SHP77 treated with DMSO at 0.1 percent for 48 hours (cell line): ENCODE data around the gene DEFB131A.
"Not testable (repeated sequence)": the region's sequence is repeated elsewhere in the genome, so short reads cannot be mapped to it uniquely, and the experiment has no call there.

Experiments
- DNase-seq: peaks from one replicate; lab custom pipeline; 2025; lab: John Stamatoyannopoulos, UW

Gene DEFB131A, protein sequence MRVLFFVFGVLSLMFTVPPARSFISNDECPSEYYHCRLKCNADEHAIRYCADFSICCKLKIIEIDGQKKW

GRCh38 chr4:9444114-9444513 lies at the start of gene DEFB131A:
DEFB131A (plus strand) TSS chr4:9444414; CDS start chr4:9444534, 120 bp downstream.
- DNase-seq: not testable (repeated sequence)

DNA sequence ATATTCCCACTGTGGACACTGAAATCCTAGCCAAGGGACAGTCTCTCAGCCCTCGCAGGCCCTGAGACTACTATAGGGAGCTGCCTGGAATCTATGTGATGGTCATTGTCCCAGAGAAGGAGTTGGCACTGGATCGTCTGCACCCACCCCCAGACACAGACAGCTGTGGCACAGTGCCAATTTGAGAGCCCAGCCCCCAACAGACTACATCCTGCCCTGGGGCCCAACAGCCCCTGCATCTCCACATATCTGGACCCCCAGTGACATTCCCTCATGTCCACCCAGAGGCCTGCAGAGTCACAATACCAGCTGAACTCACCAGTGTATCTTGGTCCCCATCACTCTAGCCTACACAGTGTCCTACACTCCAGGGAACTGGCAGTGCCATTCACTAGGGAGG lies 38.4 kb upstream of the DEFB131A start:
- not testable (repeated sequence) for DNase-seq

GRCh38 chr4:9406491-9406890 lies 37.7 kb upstream of the DEFB131A start:
- not testable (repeated sequence) for DNase-seq

GRCh38 chr4:9409793-9410192 lies 34.4 kb upstream of the DEFB131A start:
- no peak for DNase-seq

DNA sequence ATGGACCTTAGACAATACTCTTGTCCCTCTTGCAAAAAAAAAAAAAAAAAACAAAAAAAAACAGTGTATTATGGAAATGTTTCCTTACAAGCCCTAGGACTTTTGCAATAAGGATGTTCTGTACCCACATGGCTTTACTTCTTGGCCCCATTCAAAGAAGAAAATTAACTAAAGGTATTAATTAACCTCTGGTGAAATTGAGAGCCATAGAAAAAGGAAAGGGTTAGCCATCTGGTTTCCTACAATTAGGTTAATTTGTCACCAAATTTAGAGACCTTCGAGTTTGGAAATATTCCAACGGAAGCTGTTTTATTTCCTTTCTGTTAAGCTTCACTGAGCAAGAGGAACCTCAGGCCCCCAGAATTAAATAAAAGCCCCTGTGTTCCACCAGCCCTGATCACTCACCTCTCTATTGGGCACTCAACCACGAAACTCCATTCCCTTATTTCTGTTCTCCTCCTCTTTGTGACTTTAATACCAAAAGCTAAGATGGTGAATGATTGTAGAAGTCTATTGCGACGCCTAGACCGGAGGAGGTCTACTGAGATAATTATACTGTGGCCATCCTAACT lies 22.2 kb upstream of the DEFB131A start:
- not testable (repeated sequence) for DNase-seq

DNA sequence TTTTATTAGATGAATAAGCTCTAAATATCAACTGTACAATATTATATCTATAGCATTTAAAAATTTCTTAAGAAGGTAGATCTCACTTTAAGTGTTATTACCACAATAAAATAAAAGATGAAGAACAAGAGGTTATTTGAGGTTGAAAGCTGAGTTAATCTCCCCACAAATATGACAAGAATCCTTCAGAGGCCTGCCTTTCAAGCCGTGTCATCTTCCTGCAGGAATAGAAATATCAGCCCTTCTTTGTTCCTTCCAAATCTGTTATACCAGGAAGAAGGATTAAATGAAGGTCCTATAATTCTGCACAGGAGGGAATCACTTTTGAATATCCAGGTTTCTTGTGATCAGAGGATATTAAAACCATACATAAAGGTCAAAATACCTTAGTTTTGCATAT lies 18.3 kb upstream of the DEFB131A start:
- not testable (repeated sequence) for DNase-seq

- DNase-seq: not testable (repeated sequence)
Measured at GRCh38 chr4:9430061-9430460, 14.2 kb upstream of the DEFB131A start.

DNA sequence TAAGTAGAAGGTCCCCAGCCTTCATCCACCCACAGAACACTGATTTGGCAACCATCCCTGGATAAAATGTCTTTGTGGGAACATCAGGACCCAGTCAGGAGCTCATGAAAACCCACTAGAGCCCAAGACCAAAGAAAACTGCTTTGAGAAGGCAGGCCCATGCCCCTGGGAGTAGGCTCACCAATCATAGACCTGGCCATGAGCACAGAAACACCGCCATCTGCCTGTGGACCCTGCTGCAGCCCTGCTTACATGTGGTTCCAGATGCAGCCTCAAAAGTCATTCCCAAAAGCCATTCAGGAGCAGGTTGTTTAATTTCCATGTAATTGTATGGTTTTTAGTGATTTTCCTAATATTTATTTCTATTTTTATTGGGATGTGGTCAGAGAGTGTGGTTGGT lies 10.9 kb upstream of the DEFB131A start:
- not testable (repeated sequence) for DNase-seq

- not testable (repeated sequence) for DNase-seq
Measured at GRCh38 chr4:9436728-9437127, 7.5 kb upstream of the DEFB131A start.

- not testable (repeated sequence) for DNase-seq
Measured at GRCh38 chr4:9442355-9442754, 1.9 kb upstream of the DEFB131A start.

DNA sequence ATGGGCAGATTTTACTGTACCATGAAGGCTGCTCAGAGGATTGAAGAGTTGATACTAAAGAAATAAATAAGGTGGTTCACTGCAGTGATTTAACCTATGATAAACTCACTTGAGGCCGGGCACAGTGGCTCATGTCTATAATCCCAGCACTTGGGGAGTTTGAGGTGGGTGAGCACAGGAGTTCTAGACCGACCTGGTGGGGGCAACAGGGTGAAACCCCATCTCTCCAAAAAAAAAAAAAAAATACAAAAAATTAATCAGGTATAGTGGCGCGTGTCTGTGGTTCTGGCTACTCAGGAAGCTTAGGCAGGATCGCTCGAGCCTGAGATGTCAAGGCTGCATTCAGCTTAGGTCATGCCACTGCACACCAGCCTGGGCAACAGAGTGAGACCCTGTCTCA lies 467 bp downstream of the DEFB131A start:
- not testable (repeated sequence) for DNase-seq

GRCh38 chr4:9452251-9452650 lies 8.0 kb downstream of the DEFB131A start:
- not testable (repeated sequence) for DNase-seq

DNA sequence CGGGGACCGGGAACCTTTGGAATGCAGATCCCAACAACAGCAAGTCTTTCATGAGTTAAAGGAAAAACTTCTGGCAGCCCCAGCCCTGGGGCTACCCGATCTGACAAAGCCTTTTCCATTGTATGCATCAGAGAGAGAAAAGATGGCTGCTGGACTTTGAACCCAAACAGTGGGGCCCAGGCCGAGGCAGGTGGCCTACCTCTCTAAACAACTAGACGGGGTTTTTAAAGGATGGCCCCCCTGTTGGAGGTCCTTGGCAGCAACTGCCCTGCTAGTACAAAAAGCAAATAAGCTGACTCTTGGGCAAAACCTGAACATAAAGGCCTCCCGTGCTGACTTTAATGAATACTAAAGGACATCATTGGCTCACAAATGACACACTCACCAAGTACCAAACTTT lies 10.1 kb downstream of the DEFB131A start:
- DNase-seq: not testable (repeated sequence)

GRCh38 chr4:9455046-9455445 lies 10.8 kb downstream of the DEFB131A start:
- DNase-seq: not testable (repeated sequence)

DNA sequence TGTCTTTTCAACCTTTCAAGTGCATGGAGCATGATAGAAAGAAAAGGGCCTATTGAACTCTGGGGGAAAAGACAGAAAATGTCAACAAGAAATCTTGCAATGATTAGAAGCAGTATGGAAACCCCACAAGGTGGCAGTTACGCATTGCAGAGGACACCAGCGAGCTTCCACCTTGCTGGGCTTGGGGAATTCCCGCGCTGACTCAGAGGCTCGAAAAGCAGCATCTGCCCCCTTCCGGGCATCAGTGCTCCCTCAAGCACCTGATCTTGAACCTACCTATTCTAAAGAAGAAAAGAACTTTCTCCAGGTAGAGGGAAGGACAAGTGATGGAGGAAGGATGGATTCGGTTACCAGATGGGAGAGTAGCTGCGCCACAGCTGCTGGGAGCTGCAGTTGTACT lies 35.3 kb downstream of the DEFB131A start:
- DNase-seq: not testable (repeated sequence)

DNA sequence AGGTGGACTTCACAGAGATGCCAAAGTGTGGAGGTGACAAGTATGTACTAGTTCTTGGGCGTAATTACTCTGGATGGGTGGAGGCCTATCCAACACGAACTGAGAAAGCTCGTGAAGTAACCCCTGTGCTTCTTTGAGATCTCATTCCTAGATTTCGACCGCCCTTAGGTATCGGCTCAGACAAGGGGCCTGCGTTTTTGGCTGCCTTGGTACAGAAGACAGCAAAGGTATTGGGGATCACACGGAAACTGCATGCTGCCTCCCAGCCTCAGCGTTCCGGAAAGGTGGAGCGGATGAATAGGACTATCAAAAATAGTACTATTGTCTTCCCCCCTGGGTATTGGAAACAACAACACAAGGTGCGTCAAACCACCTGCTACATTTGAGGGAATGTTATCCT lies 35.9 kb downstream of the DEFB131A start:
- DNase-seq: not testable (repeated sequence)

DNA sequence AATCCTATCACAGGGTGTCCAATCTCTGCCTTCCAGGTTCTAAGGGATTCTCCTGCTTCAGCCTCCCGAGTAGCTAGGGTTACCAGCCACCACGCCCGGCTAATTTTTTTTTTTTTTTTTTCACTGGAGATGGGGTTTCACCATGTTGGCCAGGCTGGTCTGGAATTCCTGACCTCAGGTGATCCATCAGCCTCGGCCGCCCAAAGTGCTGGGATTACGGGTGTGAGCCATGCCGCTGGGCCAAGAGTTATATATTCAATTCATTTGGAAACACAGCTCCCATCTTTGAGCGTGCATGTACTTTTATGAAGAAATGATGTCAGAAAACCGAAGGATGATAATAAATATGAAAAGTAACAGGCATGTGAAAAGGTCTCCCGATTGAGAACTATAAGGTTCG lies 38.7 kb downstream of the DEFB131A start:
- DNase-seq: not testable (repeated sequence)

DNA sequence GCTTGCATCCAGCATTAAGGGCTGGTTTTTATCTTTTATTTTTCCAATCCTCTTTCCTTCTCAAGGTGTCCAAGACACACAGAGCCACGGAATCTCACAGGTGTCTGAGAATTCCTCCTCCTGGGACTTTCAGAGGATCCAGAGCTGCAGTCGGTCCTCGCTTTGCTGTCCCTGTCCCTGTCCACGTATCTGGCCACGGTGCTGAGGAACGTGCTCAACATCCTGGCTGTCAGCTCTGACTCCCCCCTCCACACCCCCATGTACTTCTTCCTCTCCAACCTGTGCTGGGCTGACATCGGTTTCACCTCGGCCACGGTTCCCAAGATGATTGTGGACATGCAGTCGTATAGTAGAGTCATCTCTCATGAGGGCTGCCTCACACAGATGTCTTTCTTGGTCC lies 39.5 kb downstream of the DEFB131A start:
- not testable (repeated sequence) for DNase-seq

DNA sequence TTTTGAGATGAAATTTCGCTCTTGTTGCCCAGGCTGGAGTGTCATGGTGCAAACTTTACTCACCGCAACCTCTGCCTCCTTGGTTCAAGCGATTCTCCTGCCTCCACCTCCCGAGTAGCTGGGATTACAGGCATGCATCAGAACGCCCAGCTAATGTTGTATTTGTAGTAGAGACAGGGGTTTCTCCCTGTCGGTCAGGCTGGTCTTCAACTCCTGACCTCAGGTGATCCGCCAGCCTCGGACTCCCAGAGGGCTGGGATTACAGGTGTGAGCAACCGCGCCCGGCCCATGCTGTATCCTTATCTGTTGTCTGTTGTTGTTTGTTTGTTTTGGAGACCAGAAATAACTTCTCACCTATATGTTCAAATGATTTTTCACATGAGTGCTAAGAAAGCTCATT lies 42.7 kb downstream of the DEFB131A start:
- not testable (repeated sequence) for DNase-seq

GRCh38 chr4:9488796-9489195 lies 44.6 kb downstream of the DEFB131A start:
- DNase-seq: not testable (repeated sequence)

- DNase-seq: not testable (repeated sequence)
Measured at GRCh38 chr4:9490496-9490895, 46.3 kb downstream of the DEFB131A start.

DNA sequence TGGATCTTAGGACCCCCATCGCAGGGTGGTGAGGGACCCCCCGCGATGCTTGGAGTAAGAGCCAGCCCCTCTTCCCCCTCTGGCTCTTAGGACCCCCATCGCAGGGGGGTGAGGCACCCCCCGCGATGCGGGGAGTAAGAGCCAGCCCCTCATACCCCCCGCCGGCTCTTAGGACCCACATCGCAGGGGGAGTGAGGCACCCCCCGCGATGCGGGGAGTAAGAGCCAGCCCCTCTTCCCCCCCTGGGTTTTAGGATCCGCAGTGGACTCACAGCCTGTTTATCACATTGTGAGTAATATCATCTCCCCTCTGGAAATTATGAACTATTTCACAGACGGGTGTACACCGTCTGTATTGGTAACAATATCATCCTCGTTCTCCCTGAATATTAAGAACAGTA lies 46.8 kb downstream of the DEFB131A start:
- not testable (repeated sequence) for DNase-seq

- not testable (repeated sequence) for DNase-seq
Measured at GRCh38 chr4:9493589-9493988, 49.4 kb downstream of the DEFB131A start.
